ENCODE data around the gene CTSD. TPM values are rescaled to one million over a fixed set of nuclear protein-coding genes. Genes with fewer than 3 reads are reported as not detected.

Gene CTSD
- total RNA-seq, 1 experiment from 2014 or later = 127 TPM

GRCh38 chr11:1744137-1744886 lies 19.4 kb downstream of the CTSD start (continued):
- no peak for TF ChIP-seq FOSL1 (IDR thresholded peaks at IDR 0.05; ENCODE audit: low read depth)
- TF ChIP-seq ELF1 (IDR thresholded peaks at IDR 0.05; ENCODE audit: borderline replicate concordance, low read depth) = no peak
- TF ChIP-seq, protein P1, sequence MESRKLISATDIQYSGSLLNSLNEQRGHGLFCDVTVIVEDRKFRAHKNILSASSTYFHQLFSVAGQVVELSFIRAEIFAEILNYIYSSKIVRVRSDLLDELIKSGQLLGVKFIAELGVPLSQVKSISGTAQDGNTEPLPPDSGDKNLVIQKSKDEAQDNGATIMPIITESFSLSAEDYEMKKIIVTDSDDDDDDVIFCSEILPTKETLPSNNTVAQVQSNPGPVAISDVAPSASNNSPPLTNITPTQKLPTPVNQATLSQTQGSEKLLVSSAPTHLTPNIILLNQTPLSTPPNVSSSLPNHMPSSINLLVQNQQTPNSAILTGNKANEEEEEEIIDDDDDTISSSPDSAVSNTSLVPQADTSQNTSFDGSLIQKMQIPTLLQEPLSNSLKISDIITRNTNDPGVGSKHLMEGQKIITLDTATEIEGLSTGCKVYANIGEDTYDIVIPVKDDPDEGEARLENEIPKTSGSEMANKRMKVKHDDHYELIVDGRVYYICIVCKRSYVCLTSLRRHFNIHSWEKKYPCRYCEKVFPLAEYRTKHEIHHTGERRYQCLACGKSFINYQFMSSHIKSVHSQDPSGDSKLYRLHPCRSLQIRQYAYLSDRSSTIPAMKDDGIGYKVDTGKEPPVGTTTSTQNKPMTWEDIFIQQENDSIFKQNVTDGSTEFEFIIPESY (IDR thresholded peaks at IDR 0.05; ENCODE audit: extremely low read depth, insufficient replicate concordance, low read length) = no peak
- no peak; the same call in 1 of the 2 replicates for TF ChIP-seq RAD21 (IDR thresholded peaks at IDR 0.05; ENCODE audit: low read depth)
- no peak for TF ChIP-seq ZNF274 (IDR thresholded peaks at IDR 0.05; ENCODE audit: low read depth, low read length)
- TF ChIP-seq MAX (IDR thresholded peaks at IDR 0.05) = no peak

- H4K20me1 ChIP-seq (ENCODE audit: insufficient read depth) = no peaks in the 10 kb centered on the region
- BruUV-seq (replicated peaks) = no TSS peak
- intact Hi-C loops (cut with micrococcal nuclease) = no loop called here
- H2AFZ ChIP-seq (ENCODE audit: low read depth, low read length, poor library complexity, severe bottlenecking) = no peak overlapping the region
- CTCF ChIA-PET = no interaction called here
- H3K4me1 ChIP-seq (ENCODE audit: control insufficient read depth in 1 of 2, insufficient read depth in 2 of 2, low read length in 2 of 2) = no peaks in the 10 kb centered on the region
- DNase-seq (ENCODE audit: low read depth, low spot score) (no peak), ATAC-seq (no peak)
- TF ChIP-seq, protein P2, sequence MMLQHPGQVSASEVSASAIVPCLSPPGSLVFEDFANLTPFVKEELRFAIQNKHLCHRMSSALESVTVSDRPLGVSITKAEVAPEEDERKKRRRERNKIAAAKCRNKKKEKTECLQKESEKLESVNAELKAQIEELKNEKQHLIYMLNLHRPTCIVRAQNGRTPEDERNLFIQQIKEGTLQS (IDR thresholded peaks at IDR 0.05) = no peak
- TF ChIP-seq ELF1 (IDR thresholded peaks at IDR 0.05; ENCODE audit: borderline replicate concordance, low read depth) (no peak), CEBPB (IDR thresholded peaks at IDR 0.05; ENCODE audit: low read depth) (no peak), TCF7L2 (IDR thresholded peaks at IDR 0.05; ENCODE audit: borderline replicate concordance, extremely low read depth, insufficient read depth, insufficient read length) (no peak), REST (IDR thresholded peaks at IDR 0.05; ENCODE audit: low read depth) (no peak), SP1 (IDR thresholded peaks at IDR 0.05; ENCODE audit: low read depth) (no peak), POLR2AphosphoS5 (IDR thresholded peaks at IDR 0.05; ENCODE audit: low read depth, low read length) (no peak), ZFX (IDR thresholded peaks at IDR 0.05) (no peak), JUND (IDR thresholded peaks at IDR 0.05) (no peak), ZNF274 (IDR thresholded peaks at IDR 0.05; ENCODE audit: low read depth, low read length) (no peak), EZH2phosphoT487 (IDR thresholded peaks at IDR 0.05; ENCODE audit: borderline replicate concordance) (no peak), MAX (IDR thresholded peaks at IDR 0.05) (no peak)
- H3K27me3 ChIP-seq (ENCODE audit: insufficient read depth, low read length) = peaks cover 12% of the 10 kb centered on the region; the same call in 1 of the 2 replicates
- POLR2A ChIA-PET = no interaction called here
- H3K79me2 ChIP-seq (ENCODE audit: insufficient read depth, low read length) = no peaks in the 10 kb centered on the region
- no peak overlapping the region for H3K4me3 ChIP-seq (replicated peaks in 1 of 2; ENCODE audit: low read depth in 1 of 2, low read length in 2 of 2)
- H3K36me3 ChIP-seq (ENCODE audit: control insufficient read depth in 1 of 2, insufficient read depth in 2 of 2, low read length in 2 of 2) = no peaks in the 10 kb centered on the region
- RAD21 ChIA-PET (ENCODE audit: low non-redundant PET in 1 of 2, low total read pairs in 2 of 2, uncharacterized antibody in 2 of 2, unreplicated experiment in 2 of 2) = no interaction called here
- H3K27ac ChIP-seq (ENCODE audit: low read depth, low read length) = no peak overlapping the region
- H3K9ac ChIP-seq (ENCODE audit: low read length) = no peak overlapping the region
- H3K4me2 ChIP-seq (ENCODE audit: low read length) = no peak overlapping the region
- no peaks in the 10 kb centered on the region for H3K9me3 ChIP-seq (ENCODE audit: control insufficient read depth in 1 of 2, insufficient read depth in 1 of 2, low read depth in 1 of 2, low read length in 2 of 2)
- no peaks in the 10 kb centered on the region for H3K9me2 ChIP-seq (ENCODE audit: insufficient read depth)
These were observed 20.1 kb downstream of the CTSD start for GRCh38 chr11:1743585-1744136.

Data from HCT116 (cell line).